ENCODE results near the gene MYH6. TPM values are rescaled to one million over a fixed set of nuclear protein-coding genes. Genes with fewer than 3 reads are reported as not detected.

The MYH6 gene
- total and polyA plus RNA-seq, 3 experiments from 2014 or later, result 0.09 TPM; not detected in 2

DNA sequence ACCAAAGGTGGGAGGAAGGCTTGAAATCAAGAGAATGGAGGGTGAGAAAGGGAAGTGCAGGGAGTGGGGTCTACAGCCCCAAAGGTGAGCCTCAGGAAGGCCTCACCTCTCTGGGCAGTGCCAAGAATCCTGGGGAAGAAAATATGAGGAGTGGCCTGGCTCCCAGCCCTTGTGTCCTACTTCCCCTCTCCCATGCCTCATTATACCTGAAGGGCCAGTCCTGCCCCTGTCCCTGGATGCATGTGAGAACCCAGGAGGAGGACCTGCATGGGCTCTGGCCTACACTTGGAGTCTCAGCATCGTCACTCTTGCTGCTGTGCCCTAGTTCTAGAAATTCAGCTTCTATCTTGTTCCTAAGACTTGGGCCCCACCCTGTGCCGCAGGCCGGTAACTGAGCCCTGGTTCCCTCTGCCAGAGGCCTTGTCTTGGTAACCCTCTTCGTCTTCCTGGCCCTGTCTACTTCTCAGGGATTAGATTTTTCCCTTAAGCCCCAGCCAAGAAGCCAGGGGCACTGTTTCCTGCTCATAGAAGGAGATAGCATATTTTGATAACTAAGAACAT, 38.3 kb upstream of the MYH6 start:
- POLR2A ChIA-PET, result no interaction called here
- no peaks in the 10 kb centered on the region for H3K4me1 ChIP-seq (ENCODE audit: insufficient read depth, low read length)
- H3K4me3 ChIP-seq (ENCODE audit: low read length), result no peak overlapping the region
- Mint-ChIP-seq H3K9me3 (no peaks in the 10 kb centered on the region), H3K4me3 (no peak overlapping the region), H3K27me3 (peaks cover 5 to 30% of the 10 kb centered on the region in 2 donors), H3K36me3 (no peaks in the 10 kb centered on the region), H3K4me1 (no peaks in the 10 kb centered on the region), H3K27ac (no peak overlapping the region)
- CTCF ChIA-PET, result no interaction called here
- H3K36me3 ChIP-seq (ENCODE audit: insufficient read depth, low read length), result no peaks in the 10 kb centered on the region
- DNase-seq, result no peak
- H3K27ac ChIP-seq (ENCODE audit: low read depth, low read length), result no peak overlapping the region
- no peaks in the 10 kb centered on the region for H3K27me3 ChIP-seq (ENCODE audit: insufficient read depth, low read length, poor library complexity, severe bottlenecking)
- H3K9me3 ChIP-seq (ENCODE audit: low read length), result no peaks in the 10 kb centered on the region

DNA sequence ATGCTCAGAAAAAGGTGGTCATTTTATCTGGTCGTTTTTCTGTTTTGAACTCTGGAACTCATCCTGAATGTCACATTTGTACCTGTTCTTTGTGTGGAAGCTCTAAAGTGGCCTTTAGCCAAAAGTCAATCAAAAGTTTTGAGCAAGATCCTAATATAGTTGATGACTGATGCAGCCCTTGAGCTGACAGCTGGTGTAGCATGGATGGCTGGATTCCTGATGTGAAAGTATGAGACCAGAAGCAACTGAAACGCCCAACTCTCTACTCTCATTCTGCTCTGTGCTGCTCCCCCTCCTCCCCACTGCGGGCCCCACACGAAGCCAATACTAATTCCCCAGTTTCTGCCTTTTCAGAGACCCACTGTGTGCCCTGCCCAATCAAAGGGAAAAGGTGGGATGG, 37.7 kb upstream of the MYH6 start:
- DNase-seq, result no peak
- no peaks in the 10 kb centered on the region for H3K9me3 Mint-ChIP-seq
- no peaks in the 10 kb centered on the region for H3K27me3 ChIP-seq (ENCODE audit: insufficient read depth, low read length, poor library complexity, severe bottlenecking)
- no peaks in the 10 kb centered on the region for H3K9me3 ChIP-seq (ENCODE audit: low read length)
- CTCF ChIA-PET, result no interaction called here
- no peak overlapping the region for H3K27ac ChIP-seq (ENCODE audit: low read depth, low read length)
- H3K4me3 ChIP-seq (ENCODE audit: low read length), result no peak overlapping the region
- H3K36me3 ChIP-seq (ENCODE audit: insufficient read depth, low read length), result no peaks in the 10 kb centered on the region
- no peaks in the 10 kb centered on the region for H3K4me1 Mint-ChIP-seq
- no peak overlapping the region for H3K4me3 Mint-ChIP-seq
- peaks cover 2 to 27% of the 10 kb centered on the region in 2 donors for H3K27me3 Mint-ChIP-seq
- POLR2A ChIA-PET, result no interaction called here
- H3K4me1 ChIP-seq (ENCODE audit: insufficient read depth, low read length), result no peaks in the 10 kb centered on the region
- no peaks in the 10 kb centered on the region for H3K36me3 Mint-ChIP-seq
- peak overlapping the region in 1 of 8 donors; percentile 11 for H3K27ac Mint-ChIP-seq

DNA sequence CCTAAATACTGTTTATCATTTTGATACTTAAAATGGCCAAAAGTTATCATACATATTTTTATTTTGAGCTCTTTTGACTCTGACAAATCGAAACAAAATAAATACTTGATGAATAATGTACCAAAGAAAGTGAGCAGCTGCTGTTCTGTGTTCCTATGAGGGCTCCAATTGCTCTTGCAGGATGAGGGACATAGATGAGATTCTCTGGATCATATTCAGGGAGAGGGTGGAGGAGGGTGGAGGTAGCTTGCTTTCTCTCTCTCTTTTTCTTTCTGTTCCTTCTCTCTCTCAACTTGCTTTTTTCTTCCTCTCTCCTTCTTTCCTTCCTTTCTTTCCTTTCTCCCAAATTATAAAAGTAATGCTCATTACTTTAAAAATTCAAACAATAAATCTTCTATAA, 36.2 kb upstream of the MYH6 start:
- Mint-ChIP-seq H3K4me1 (no peaks in the 10 kb centered on the region), H3K27me3 (peaks cover 4 to 21% of the 10 kb centered on the region in 2 donors), H3K9me3 (no peaks in the 10 kb centered on the region), H3K36me3 (no peaks in the 10 kb centered on the region), H3K4me3 (no peak overlapping the region), H3K27ac (peak overlapping the region in 1 of 8 donors; percentile 6)
- no peak for DNase-seq
- Histone ChIP-seq H3K27me3 (ENCODE audit: insufficient read depth, low read length, poor library complexity, severe bottlenecking) (no peaks in the 10 kb centered on the region), H3K9me3 (ENCODE audit: low read length) (no peaks in the 10 kb centered on the region), H3K27ac (ENCODE audit: low read depth, low read length) (no peak overlapping the region), H3K4me1 (ENCODE audit: insufficient read depth, low read length) (no peaks in the 10 kb centered on the region), H3K4me3 (ENCODE audit: low read length) (no peak overlapping the region), H3K36me3 (ENCODE audit: insufficient read depth, low read length) (no peaks in the 10 kb centered on the region)
- ChIA-PET CTCF (no interaction called here), POLR2A (no interaction called here)

DNA sequence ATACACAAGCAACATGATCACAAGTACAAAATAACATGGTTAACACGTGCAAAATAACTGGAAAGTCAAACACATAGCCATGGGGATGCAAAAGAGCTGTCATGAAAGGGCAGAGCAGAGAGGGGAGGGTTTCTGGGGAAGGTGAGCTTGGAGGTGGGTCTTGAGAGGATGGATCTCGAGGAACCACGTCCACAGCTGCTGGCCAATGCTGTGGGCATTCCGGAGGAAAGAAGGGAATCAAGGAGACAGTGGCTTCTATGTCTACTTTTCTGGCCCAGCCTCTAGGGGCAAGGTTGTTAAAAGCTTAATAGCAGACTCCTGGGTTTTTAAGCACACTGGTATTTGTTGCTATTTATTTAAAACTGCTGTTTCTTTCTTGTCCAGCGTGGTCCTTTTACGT, 35.8 kb upstream of the MYH6 start:
- Histone ChIP-seq H3K4me1 (ENCODE audit: insufficient read depth, low read length) (no peaks in the 10 kb centered on the region), H3K27ac (ENCODE audit: low read depth, low read length) (no peak overlapping the region), H3K9me3 (ENCODE audit: low read length) (no peaks in the 10 kb centered on the region), H3K4me3 (ENCODE audit: low read length) (no peak overlapping the region), H3K36me3 (ENCODE audit: insufficient read depth, low read length) (no peaks in the 10 kb centered on the region), H3K27me3 (ENCODE audit: insufficient read depth, low read length, poor library complexity, severe bottlenecking) (no peaks in the 10 kb centered on the region)
- CTCF ChIA-PET, result no interaction called here
- Mint-ChIP-seq H3K36me3 (no peaks in the 10 kb centered on the region), H3K9me3 (no peaks in the 10 kb centered on the region), H3K4me3 (no peak overlapping the region), H3K27ac (peak overlapping the region in 1 of 8 donors; percentile 5), H3K27me3 (peaks cover 4 to 19% of the 10 kb centered on the region in 2 donors), H3K4me1 (no peaks in the 10 kb centered on the region)
- no peak for DNase-seq
- POLR2A ChIA-PET, result no interaction called here

DNA sequence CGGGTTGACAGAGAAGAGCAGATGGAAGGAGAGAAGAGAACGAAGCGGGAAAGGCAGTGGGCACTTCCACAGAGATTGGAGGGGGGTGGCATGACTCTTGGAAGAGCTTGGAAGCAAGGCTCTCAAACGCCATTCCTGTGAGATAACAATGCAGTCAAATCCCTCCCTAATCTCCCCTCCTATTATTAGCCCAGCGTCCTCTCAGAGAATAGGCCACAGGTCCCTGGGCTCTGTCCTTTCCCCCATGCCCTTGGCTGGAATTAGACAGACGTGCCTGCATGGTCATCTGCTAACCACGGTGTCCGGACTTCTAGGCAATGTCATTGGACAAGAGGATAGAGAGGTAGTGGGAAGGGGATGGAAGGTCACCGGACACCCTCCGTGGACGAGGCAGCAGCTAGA, 35.3 kb upstream of the MYH6 start:
- H3K27ac Mint-ChIP-seq, result no peak overlapping the region
- Histone ChIP-seq H3K27ac (ENCODE audit: low read depth, low read length) (no peak overlapping the region), H3K9me3 (ENCODE audit: low read length) (no peaks in the 10 kb centered on the region), H3K4me1 (ENCODE audit: insufficient read depth, low read length) (no peaks in the 10 kb centered on the region), H3K36me3 (ENCODE audit: insufficient read depth, low read length) (no peaks in the 10 kb centered on the region), H3K27me3 (ENCODE audit: insufficient read depth, low read length, poor library complexity, severe bottlenecking) (no peaks in the 10 kb centered on the region), H3K4me3 (ENCODE audit: low read length) (no peak overlapping the region)
- H3K9me3 Mint-ChIP-seq, result no peaks in the 10 kb centered on the region
- no peak for DNase-seq
- no peaks in the 10 kb centered on the region for H3K36me3 Mint-ChIP-seq
- POLR2A ChIA-PET, result no interaction called here
- no peaks in the 10 kb centered on the region for H3K4me1 Mint-ChIP-seq
- CTCF ChIA-PET, result no interaction called here
- peaks cover 4 to 14% of the 10 kb centered on the region in 2 donors for H3K27me3 Mint-ChIP-seq
- H3K4me3 Mint-ChIP-seq, result no peak overlapping the region

DNA sequence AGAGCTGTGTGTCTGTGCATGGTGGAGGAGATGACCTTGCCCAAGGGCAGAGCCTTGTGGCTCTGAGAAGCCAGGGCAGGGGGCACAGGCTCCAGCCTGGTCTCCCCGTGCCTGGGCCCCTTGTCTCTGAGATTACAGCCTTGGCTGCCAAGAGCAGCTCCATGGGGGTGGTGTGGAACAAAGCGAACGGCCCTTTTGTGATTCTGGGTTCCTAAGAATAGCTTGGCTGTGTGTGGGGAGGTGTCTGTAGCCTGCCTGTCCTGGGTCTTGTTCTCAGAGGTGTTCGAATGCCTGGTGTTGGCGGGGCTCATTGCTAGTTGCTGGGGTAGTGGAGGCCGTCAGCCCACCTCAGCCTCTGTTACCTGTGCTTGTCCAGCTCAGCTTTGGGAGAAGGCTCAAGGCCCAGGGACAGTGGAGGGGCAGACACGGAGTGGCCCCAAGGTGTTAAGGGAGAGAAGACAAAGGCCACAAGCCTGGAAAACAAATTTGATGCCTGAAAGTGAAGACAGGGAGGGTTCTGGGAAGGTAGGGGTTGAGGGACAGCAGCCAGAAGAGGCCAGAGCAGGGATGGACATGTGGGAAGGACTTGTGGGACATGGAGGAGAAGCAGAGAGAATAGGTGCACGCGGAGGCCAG, 34.8 kb upstream of the MYH6 start:
- no peaks in the 10 kb centered on the region for H3K36me3 Mint-ChIP-seq
- peaks cover 5 to 14% of the 10 kb centered on the region in 2 donors for H3K27me3 Mint-ChIP-seq
- Histone ChIP-seq H3K27ac (ENCODE audit: low read depth, low read length) (no peak overlapping the region), H3K4me1 (ENCODE audit: insufficient read depth, low read length) (no peaks in the 10 kb centered on the region), H3K27me3 (ENCODE audit: insufficient read depth, low read length, poor library complexity, severe bottlenecking) (no peaks in the 10 kb centered on the region), H3K4me3 (ENCODE audit: low read length) (no peak overlapping the region), H3K9me3 (ENCODE audit: low read length) (no peaks in the 10 kb centered on the region), H3K36me3 (ENCODE audit: insufficient read depth, low read length) (no peaks in the 10 kb centered on the region)
- ChIA-PET POLR2A (no interaction called here), CTCF (no interaction called here)
- DNase-seq, result no peak
- no peaks in the 10 kb centered on the region for H3K4me1 Mint-ChIP-seq
- H3K9me3 Mint-ChIP-seq, result no peaks in the 10 kb centered on the region
- no peak overlapping the region for H3K4me3 Mint-ChIP-seq
- peak overlapping the region in 1 of 8 donors; percentile 81 for H3K27ac Mint-ChIP-seq

DNA sequence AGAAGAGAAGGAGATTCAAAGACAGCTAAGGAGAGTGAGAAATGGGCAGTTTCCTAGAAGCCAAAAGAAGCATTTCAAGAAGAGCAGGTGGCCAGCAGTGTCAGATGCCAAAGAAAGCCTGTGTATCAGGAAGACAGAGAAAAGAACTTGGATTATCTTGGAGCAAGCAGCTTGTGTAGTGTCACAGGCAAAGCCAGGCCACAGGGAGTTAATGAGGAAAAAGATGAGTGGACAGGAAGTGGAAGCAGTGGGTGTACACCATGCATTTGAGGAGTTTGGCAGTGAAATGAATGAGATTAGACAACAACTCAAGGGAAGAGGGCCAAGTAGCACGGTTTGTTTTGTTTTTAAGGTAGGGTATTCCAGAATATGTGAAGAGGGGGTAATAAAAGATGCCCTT, 33.0 kb upstream of the MYH6 start:
- Histone ChIP-seq H3K36me3 (ENCODE audit: insufficient read depth, low read length) (no peaks in the 10 kb centered on the region), H3K9me3 (ENCODE audit: low read length) (no peaks in the 10 kb centered on the region), H3K4me1 (ENCODE audit: insufficient read depth, low read length) (no peaks in the 10 kb centered on the region), H3K27ac (ENCODE audit: low read depth, low read length) (no peak overlapping the region), H3K27me3 (ENCODE audit: insufficient read depth, low read length, poor library complexity, severe bottlenecking) (no peaks in the 10 kb centered on the region), H3K4me3 (ENCODE audit: low read length) (no peak overlapping the region)
- Mint-ChIP-seq H3K27me3 (peaks cover 8 to 14% of the 10 kb centered on the region in 2 donors), H3K4me3 (no peak overlapping the region), H3K4me1 (no peaks in the 10 kb centered on the region), H3K9me3 (no peaks in the 10 kb centered on the region), H3K36me3 (no peaks in the 10 kb centered on the region), H3K27ac (peak overlapping the region in 1 of 8 donors; percentile 23)
- DNase-seq, result no peak
- POLR2A ChIA-PET, result no interaction called here
- CTCF ChIA-PET, result no interaction called here

DNA sequence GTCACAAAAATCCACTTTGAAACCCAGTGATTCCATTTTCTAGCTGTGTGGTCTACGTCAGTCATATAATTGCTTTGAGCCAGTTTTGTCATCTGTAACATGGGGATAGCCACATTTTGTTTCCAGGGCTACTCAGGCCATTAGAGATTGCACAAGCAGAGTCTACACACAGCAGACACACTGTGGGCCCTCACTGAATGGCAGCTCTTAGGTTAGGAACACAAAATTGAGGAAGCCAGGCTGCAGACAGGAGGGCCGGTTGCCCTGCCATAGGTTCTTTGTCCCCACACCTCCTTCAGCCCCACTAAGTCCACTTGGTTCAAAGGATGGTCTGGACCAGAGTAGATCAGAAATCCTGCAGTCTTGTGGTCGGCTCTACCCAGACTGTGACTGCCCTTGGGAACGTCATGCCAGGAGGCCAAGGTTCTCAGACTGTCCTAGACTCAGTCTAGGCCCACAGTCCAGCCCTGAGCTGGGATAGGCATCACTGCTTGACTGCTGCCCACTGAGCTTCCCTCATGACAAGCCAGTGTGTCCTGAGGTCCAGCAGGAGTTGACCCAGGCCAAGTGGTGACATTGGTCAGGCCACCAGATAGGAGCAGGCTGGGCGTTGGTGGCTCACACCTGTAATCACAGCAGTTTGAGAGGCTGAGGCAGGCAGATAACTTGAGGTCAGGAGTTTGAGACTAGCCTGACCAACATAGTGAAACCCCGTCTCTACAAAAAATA, 31.2 kb upstream of the MYH6 start:
- no peak for DNase-seq
- POLR2A ChIA-PET, result no interaction called here
- H3K4me3 ChIP-seq (ENCODE audit: low read length), result no peak overlapping the region
- H3K27ac ChIP-seq (ENCODE audit: low read depth, low read length), result no peak overlapping the region
- no peaks in the 10 kb centered on the region for H3K36me3 ChIP-seq (ENCODE audit: insufficient read depth, low read length)
- H3K36me3 Mint-ChIP-seq, result no peaks in the 10 kb centered on the region
- peak overlapping the region in 1 of 8 donors; percentile 25 for H3K27ac Mint-ChIP-seq
- no peaks in the 10 kb centered on the region for H3K4me1 ChIP-seq (ENCODE audit: insufficient read depth, low read length)
- no peak overlapping the region for H3K4me3 Mint-ChIP-seq
- no peaks in the 10 kb centered on the region for H3K27me3 ChIP-seq (ENCODE audit: insufficient read depth, low read length, poor library complexity, severe bottlenecking)
- H3K4me1 Mint-ChIP-seq, result no peaks in the 10 kb centered on the region
- no peaks in the 10 kb centered on the region for H3K9me3 Mint-ChIP-seq
- H3K9me3 ChIP-seq (ENCODE audit: low read length), result no peaks in the 10 kb centered on the region
- CTCF ChIA-PET, result no interaction called here
- peaks cover 9 to 19% of the 10 kb centered on the region in 2 donors for H3K27me3 Mint-ChIP-seq
